Measurements from ENCODE around the gene PCBD1.

The PCBD1 gene

DNA sequence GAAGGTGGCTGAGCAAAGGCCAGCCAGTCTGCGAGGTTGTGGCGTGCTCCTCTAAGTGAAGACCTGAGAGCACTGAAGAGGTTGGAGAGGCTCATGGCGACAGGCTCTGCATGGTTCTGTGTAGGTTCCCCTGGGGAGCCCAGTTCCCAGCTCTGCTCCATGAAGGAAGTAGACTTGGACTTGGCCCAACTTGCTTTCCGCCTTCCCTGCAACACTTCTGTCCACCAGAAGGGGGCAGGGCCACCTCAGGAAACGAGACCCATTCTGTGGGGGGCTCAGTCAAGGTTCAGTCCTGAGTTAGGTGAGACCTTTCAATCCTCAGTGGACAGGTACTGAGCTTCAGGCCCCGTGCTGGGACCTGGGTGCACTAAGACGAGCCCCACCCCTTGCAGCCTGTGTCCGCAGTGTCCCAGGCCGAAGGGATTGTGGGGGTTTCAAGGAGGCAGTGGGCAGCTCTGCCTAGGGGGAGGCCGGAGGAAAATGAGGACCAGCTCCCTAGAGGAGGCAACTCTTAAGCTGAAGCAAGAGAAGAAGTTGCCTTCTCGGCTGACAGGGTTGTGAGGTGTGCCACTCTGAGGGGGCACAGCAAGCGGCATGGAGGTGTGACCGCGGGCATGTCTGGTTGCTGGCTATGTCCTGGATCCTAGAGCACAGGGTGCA lies 15.0 kb upstream of the PCBD1 start:
- Histone ChIP-seq H3K27me3 (ENCODE audit: insufficient read depth, poor library complexity, severe bottlenecking) (no peaks in the 10 kb centered on the region), H3K4me3 (replicated peaks; ENCODE audit: insufficient read depth, low read length) (no peak overlapping the region), H3K27ac (replicated peaks) (no peak overlapping the region)
- TF ChIP-seq SPI1 (IDR thresholded peaks at IDR 0.05; ENCODE audit: borderline replicate concordance, low read depth) (no peak), POLR2AphosphoS5 (IDR thresholded peaks at IDR 0.05; ENCODE audit: low read depth) (no peak), GABPA (IDR thresholded peaks at IDR 0.05; ENCODE audit: low read depth) (no peak)
- TF ChIP-seq, protein P1, sequence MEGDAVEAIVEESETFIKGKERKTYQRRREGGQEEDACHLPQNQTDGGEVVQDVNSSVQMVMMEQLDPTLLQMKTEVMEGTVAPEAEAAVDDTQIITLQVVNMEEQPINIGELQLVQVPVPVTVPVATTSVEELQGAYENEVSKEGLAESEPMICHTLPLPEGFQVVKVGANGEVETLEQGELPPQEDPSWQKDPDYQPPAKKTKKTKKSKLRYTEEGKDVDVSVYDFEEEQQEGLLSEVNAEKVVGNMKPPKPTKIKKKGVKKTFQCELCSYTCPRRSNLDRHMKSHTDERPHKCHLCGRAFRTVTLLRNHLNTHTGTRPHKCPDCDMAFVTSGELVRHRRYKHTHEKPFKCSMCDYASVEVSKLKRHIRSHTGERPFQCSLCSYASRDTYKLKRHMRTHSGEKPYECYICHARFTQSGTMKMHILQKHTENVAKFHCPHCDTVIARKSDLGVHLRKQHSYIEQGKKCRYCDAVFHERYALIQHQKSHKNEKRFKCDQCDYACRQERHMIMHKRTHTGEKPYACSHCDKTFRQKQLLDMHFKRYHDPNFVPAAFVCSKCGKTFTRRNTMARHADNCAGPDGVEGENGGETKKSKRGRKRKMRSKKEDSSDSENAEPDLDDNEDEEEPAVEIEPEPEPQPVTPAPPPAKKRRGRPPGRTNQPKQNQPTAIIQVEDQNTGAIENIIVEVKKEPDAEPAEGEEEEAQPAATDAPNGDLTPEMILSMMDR (IDR thresholded peaks at IDR 0.05; ENCODE audit: insufficient read depth, low read length) = peak; percentile 82
- TF ChIP-seq, protein P2, sequence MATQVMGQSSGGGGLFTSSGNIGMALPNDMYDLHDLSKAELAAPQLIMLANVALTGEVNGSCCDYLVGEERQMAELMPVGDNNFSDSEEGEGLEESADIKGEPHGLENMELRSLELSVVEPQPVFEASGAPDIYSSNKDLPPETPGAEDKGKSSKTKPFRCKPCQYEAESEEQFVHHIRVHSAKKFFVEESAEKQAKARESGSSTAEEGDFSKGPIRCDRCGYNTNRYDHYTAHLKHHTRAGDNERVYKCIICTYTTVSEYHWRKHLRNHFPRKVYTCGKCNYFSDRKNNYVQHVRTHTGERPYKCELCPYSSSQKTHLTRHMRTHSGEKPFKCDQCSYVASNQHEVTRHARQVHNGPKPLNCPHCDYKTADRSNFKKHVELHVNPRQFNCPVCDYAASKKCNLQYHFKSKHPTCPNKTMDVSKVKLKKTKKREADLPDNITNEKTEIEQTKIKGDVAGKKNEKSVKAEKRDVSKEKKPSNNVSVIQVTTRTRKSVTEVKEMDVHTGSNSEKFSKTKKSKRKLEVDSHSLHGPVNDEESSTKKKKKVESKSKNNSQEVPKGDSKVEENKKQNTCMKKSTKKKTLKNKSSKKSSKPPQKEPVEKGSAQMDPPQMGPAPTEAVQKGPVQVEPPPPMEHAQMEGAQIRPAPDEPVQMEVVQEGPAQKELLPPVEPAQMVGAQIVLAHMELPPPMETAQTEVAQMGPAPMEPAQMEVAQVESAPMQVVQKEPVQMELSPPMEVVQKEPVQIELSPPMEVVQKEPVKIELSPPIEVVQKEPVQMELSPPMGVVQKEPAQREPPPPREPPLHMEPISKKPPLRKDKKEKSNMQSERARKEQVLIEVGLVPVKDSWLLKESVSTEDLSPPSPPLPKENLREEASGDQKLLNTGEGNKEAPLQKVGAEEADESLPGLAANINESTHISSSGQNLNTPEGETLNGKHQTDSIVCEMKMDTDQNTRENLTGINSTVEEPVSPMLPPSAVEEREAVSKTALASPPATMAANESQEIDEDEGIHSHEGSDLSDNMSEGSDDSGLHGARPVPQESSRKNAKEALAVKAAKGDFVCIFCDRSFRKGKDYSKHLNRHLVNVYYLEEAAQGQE (IDR thresholded peaks at IDR 0.05; ENCODE audit: insufficient replicate concordance, low read depth) = no peak
- peak in 1 of 2 experiments; percentile 34 for DNase-seq (ENCODE audit: low read depth in 1 of 2, low spot score in 1 of 2)

DNA sequence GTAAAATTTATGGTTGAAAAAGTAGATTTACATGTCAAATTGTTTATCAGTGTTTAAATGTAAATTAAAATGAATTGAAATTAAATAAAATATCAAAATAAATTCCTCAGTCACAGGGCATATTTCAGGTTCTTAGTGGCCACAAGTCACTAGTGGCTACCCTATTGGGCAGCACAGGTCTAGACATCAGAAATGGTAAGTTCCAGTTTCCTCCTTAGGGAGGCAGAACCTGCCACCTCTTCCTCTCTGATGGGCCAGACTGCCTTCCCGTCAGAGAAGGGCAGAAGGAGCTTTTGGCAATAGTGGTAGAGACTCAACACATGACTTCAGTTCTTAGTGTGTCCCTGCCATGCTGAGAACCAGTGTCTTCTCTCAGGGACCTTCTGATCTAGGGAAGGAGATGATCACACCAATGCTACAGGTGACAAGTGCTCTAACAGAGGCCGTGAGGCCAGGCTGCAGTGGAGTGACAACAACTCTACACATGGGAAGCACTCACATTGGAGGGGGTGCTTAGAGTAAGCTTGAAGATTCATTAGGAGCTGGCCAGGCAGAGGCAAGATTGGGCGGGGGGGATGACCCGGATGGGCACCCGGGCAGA lies 14.4 kb upstream of the PCBD1 start:
- no peak overlapping the region for H3K27ac ChIP-seq (replicated peaks)
- TF ChIP-seq POLR2AphosphoS5 (IDR thresholded peaks at IDR 0.05; ENCODE audit: low read depth) (no peak), GABPA (IDR thresholded peaks at IDR 0.05; ENCODE audit: low read depth) (no peak), SPI1 (IDR thresholded peaks at IDR 0.05; ENCODE audit: borderline replicate concordance, low read depth) (no peak)
- TF ChIP-seq, protein P2 (IDR thresholded peaks at IDR 0.05; ENCODE audit: insufficient replicate concordance, low read depth) = no peak
- TF ChIP-seq, protein P1 (IDR thresholded peaks at IDR 0.05; ENCODE audit: insufficient read depth, low read length) = no peak
- DNase-seq (ENCODE audit: low read depth in 1 of 2, low spot score in 1 of 2) = peak in 1 of 2 experiments; percentile 21
- H3K4me3 ChIP-seq (replicated peaks; ENCODE audit: insufficient read depth, low read length) = no peak overlapping the region
- no peaks in the 10 kb centered on the region for H3K27me3 ChIP-seq (ENCODE audit: insufficient read depth, poor library complexity, severe bottlenecking)

DNA sequence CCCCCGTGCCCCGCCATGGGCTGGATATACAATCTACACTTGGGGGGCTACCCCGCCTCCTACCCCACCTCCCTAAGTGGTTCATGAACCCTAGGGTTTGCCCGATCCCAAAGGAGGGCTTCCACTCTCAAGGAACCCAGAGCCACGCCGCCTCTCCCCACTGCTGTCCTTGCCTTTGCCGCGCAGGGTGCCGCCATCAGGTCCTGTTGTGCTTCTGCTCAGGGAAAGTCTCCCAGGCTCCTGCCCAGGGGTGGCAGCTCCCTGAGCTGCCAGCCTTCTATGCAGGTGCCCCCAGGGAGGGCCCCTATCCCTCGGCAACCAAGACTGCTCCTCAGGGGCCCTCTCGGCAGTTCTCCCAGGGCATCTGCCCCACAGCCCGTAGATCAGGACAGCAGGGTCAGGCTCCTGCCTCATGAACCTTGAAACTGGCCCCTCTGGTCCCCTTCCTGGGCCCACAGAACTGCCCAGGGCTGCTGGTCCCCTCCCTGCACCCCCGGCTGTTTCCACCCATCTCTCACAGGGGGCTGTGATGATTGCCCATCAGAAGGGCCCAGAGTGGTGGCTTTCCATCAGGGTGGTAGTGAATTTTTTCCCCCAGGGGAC lies 13.0 kb upstream of the PCBD1 start:
- no peak for DNase-seq (ENCODE audit: low read depth in 1 of 2, low spot score in 1 of 2)
- H3K27me3 ChIP-seq (ENCODE audit: insufficient read depth, poor library complexity, severe bottlenecking) = no peaks in the 10 kb centered on the region
- TF ChIP-seq, protein P2 (IDR thresholded peaks at IDR 0.05; ENCODE audit: insufficient replicate concordance, low read depth) = no peak
- no peak overlapping the region for H3K27ac ChIP-seq (replicated peaks)
- no peak overlapping the region for H3K4me3 ChIP-seq (replicated peaks; ENCODE audit: insufficient read depth, low read length)
